Activated CD8-positive, alpha-beta T cell treated with anti-CD3 and anti-CD28 coated beads for 36 hours (primary cell): ENCODE data around the gene GALR2. TPM values are rescaled to one million over a fixed set of nuclear protein-coding genes. Genes with fewer than 3 reads are reported as not detected.
"Not testable (repeated sequence)": the region's sequence is repeated elsewhere in the genome, so short reads cannot be mapped to it uniquely, and the experiment has no call there.

Source experiments
- ATAC-seq: fragments of 200-7000 bp; cut with Tn5 transposase; one replicate; pipeline ENCODE4 v1.10.0; 2021; ENCODE audit warnings: mild to moderate bottlenecking, moderate library complexity
- CTCF ChIA-PET: fragments of 350-600 bp; sonication (Branson Sonifier 250); formaldehyde crosslinking; loops from one replicate; lab custom pipeline; 2021; ENCODE audit warnings: antibody characterized with exemption; lab: Charles Lee
- POLR2A ChIA-PET: fragments of 350-600 bp; sonication (Branson Sonifier 250); formaldehyde crosslinking; loops from one replicate; lab custom pipeline; 2021; ENCODE audit warnings: antibody characterized with exemption; lab: Charles Lee
- DNase-seq: peaks from one replicate; pipeline ENCODE4 v3.0.0-alpha.2; 2020
- H3K27ac Mint-ChIP-seq: one replicate; pipeline ENCODE4 v1.8.0; 2021; ENCODE audit warnings: mild to moderate bottlenecking, mixed read lengths
- H3K27me3 Mint-ChIP-seq: one replicate; pipeline ENCODE4 v1.8.0; 2021; ENCODE audit warnings: mixed read lengths
- H3K36me3 Mint-ChIP-seq: one replicate; pipeline ENCODE4 v1.8.0; 2021; ENCODE audit warnings: low read depth, mixed read lengths
- H3K4me1 Mint-ChIP-seq: one replicate; pipeline ENCODE4 v1.8.0; 2021; ENCODE audit warnings: low read depth, mixed read lengths
- H3K4me3 Mint-ChIP-seq: one replicate; pipeline ENCODE4 v1.8.0; 2021; ENCODE audit warnings: mild to moderate bottlenecking, moderate library complexity, mixed read lengths
- H3K9me3 Mint-ChIP-seq: one replicate; pipeline ENCODE4 v1.8.0; 2021; ENCODE audit warnings: mixed read lengths
- CTCF ChIP-seq: fragments of 200-600 bp; IDR thresholded peaks from one replicate; pipeline ENCODE4 v1.8.0; 2022; ENCODE audit warnings: antibody characterized with exemption, mild to moderate bottlenecking
- intact Hi-C: fragments of 100-400 bp; cut with micrococcal nuclease; formaldehyde crosslinking; loops from one replicate; pipeline ENCODE4 v1.10.0; 2022
- total RNA-seq, 2 experiments: library from RNA; stranded (reverse); gene quantifications; one replicate each; pipeline ENCODE4 v1.2.3, GENCODE V29; 2021

Gene GALR2
- total RNA-seq, 2 experiments from 2014 or later, result 1.6 to 2.1 TPM

DNA sequence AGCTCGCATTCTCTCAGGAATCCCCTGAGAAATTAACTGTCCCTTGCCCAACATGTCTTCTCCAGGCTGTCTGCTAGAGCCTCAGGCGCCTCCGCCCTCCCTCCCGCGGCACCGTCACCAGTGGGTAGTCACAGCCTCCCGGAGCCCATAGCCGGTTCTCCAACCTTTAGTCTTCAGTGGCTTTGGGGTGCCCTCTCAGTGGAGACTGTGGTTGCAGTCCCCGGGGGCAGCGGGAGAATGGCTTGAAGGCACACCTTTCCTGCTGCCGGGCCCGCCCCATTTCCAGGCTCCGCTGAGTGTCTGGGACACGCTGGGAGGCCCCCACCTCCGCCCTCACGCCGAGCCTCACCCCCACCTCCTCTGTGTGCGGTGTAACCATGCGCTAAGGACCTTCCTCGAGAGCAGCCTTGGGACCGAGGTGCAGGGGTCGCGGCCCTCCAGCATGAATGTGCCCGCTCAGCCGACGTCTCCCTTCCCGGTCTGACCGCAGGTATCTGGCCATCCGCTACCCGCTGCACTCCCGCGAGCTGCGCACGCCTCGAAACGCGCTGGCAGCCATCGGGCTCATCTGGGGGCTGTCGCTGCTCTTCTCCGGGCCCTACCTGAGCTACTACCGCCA, 1.7 kb downstream of the GALR2 start:
- Mint-ChIP-seq H3K27me3 (peaks cover 47% of the 10 kb centered on the region), H3K27ac (no peak overlapping the region), H3K9me3 (no peaks in the 10 kb centered on the region), H3K36me3 (peaks cover 1% of the 10 kb centered on the region), H3K4me3 (peak overlapping the region; percentile 66), H3K4me1 (peaks cover 41% of the 10 kb centered on the region)
- ChIA-PET CTCF (interaction anchor here (0.7 to 1.6 kb wide), 3 partner anchors 28 to 203 kb away, joined by 3 to 4 read pairs (median 3); partner anchors contain the start of gene EXOC7), POLR2A (interaction anchor here (0.5 to 2.3 kb wide), 7 partner anchors 10 to 45 kb away, joined by 3 to 6 read pairs (median 4); no protein-coding TSS in a partner anchor)
- ATAC-seq (no peak), DNase-seq (peak; percentile 19)
- no peak for TF ChIP-seq CTCF
- intact Hi-C loops, result no loop called here

GRCh38 chr17:76076765-76077583, 2.4 kb downstream of the GALR2 start:
- Mint-ChIP-seq H3K27ac (peak overlapping the region; percentile 14), H3K4me1 (peaks cover 41% of the 10 kb centered on the region), H3K4me3 (peak overlapping the region; percentile 66), H3K36me3 (peaks cover 1% of the 10 kb centered on the region), H3K9me3 (no peaks in the 10 kb centered on the region), H3K27me3 (peaks cover 47% of the 10 kb centered on the region)
- CTCF ChIA-PET, result interaction anchor here (0.8 to 1.6 kb wide), 4 partner anchors 13 to 203 kb away, joined by 3 to 4 read pairs (median 4); partner anchors contain the start of gene EXOC7
- intact Hi-C loops, result no loop called here
- DNase-seq (peak; percentile 72), ATAC-seq (peak; percentile 25)
- POLR2A ChIA-PET, result interaction anchor here (0.5 to 2.9 kb wide), 10 partner anchors 9 to 191 kb away, joined by 3 to 10 read pairs (median 4); partner anchors contain the start of gene EXOC7
- TF ChIP-seq CTCF, result no peak

DNA sequence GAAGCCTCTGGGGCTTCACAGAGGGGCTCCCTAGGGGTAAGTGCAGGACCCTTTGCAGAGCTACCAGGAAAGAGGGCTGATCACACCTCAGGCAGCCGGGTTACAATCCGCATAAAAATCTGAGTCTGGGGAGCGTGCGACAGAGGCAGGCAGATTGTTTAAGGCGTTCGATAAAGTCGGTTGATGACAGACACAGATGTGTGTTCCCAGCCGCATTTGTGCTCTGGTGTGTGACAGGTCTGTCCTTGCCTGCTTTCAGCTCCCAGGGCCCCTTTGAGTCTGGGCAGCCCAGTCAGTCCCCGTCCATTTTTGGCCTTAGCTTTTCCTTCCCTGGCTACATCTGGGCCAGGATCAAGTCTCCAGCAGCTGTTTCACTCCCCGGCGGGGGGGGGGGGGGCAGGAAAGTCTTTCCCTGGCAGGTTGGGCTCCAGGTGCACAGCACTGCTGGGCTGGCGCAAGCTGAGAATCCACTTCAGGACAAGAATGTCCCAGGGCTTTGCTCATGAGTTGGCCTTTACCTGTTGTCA, 3.1 kb downstream of the GALR2 start:
- intact Hi-C loops, result no loop called here
- H3K9me3 Mint-ChIP-seq, result no peaks in the 10 kb centered on the region
- H3K4me1 Mint-ChIP-seq, result peaks cover 41% of the 10 kb centered on the region
- peaks cover 1% of the 10 kb centered on the region for H3K36me3 Mint-ChIP-seq
- ChIA-PET POLR2A (interaction anchor here (0.9 to 2.9 kb wide), 8 partner anchors 11 to 308 kb away, joined by 3 to 10 read pairs (median 4); partner anchors contain the start of gene EXOC7), CTCF (interaction anchor here (0.8 to 1.5 kb wide), 2 partner anchors 14 to 202 kb away, joined by 3 to 4 read pairs; no protein-coding TSS in a partner anchor)
- H3K4me3 Mint-ChIP-seq, result no peak overlapping the region
- TF ChIP-seq CTCF, result no peak
- no peak for DNase-seq
- H3K27ac Mint-ChIP-seq, result no peak overlapping the region
- no peak for ATAC-seq
- peaks cover 47% of the 10 kb centered on the region for H3K27me3 Mint-ChIP-seq

- intact Hi-C loops, H3K9me3 Mint-ChIP-seq, H3K27ac Mint-ChIP-seq, DNase-seq, ATAC-seq, H3K4me3 Mint-ChIP-seq, H3K36me3 Mint-ChIP-seq: not testable (repeated sequence)
- peaks cover 41% of the 10 kb centered on the region for H3K4me1 Mint-ChIP-seq
- peaks cover 47% of the 10 kb centered on the region for H3K27me3 Mint-ChIP-seq
- POLR2A ChIA-PET, result interaction anchor here (1.0 to 2.9 kb wide), 7 partner anchors 11 to 307 kb away, joined by 3 to 10 read pairs (median 4); partner anchors contain the start of gene EXOC7
- CTCF ChIA-PET, result interaction anchor here (1.5 kb wide), 1 partner anchor 201 kb away, joined by 4 read pairs; no protein-coding TSS in a partner anchor
Observed at GRCh38 chr17:76078370-76078769, 3.8 kb downstream of the GALR2 start.
